ENCODE data around the gene WNT1.

DNA sequence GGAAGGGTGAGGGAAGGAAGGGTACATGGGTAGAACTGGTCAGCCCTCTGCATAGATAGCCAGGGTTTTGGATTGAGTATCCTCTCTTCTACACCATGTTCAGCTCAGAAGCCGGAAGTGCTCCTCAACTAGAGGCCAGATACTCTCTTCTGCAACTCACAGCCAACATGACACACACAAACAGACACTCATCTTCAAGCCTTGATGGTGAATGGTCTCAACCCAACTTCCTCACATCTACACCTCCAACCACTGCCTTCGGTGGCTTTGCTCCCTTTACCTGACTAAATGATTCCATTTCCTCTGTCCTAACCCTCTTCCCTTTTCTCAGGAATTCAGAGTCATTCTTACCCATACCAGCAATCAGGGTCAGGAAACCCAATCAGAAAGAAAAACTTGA, 45.2 kb upstream of the WNT1 start:
- TF ChIP-seq, protein P1, sequence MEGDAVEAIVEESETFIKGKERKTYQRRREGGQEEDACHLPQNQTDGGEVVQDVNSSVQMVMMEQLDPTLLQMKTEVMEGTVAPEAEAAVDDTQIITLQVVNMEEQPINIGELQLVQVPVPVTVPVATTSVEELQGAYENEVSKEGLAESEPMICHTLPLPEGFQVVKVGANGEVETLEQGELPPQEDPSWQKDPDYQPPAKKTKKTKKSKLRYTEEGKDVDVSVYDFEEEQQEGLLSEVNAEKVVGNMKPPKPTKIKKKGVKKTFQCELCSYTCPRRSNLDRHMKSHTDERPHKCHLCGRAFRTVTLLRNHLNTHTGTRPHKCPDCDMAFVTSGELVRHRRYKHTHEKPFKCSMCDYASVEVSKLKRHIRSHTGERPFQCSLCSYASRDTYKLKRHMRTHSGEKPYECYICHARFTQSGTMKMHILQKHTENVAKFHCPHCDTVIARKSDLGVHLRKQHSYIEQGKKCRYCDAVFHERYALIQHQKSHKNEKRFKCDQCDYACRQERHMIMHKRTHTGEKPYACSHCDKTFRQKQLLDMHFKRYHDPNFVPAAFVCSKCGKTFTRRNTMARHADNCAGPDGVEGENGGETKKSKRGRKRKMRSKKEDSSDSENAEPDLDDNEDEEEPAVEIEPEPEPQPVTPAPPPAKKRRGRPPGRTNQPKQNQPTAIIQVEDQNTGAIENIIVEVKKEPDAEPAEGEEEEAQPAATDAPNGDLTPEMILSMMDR (IDR thresholded peaks at IDR 0.05), result no peak
- TF ChIP-seq POLR2A (IDR thresholded peaks at IDR 0.05), result no peak
